ENCODE results near the gene STAC.

- TF ChIP-seq POLR2AphosphoS5 (IDR thresholded peaks at IDR 0.05; ENCODE audit: borderline replicate concordance, low read depth, low read length), result no peak
- no peak for TF ChIP-seq EZH2 (IDR thresholded peaks at IDR 0.05)
- TF ChIP-seq FOXP2 (optimal IDR thresholded peaks at IDR 0.05; ENCODE audit: control extremely low read depth, extremely low read length, insufficient read depth), result no peak
Observed at GRCh38 chr3:36365829-36366228, 14.5 kb upstream of the STAC start.

All from SK-N-MC (cell line).